ENCODE results near the gene TRIM68.

Gene TRIM68

DNA sequence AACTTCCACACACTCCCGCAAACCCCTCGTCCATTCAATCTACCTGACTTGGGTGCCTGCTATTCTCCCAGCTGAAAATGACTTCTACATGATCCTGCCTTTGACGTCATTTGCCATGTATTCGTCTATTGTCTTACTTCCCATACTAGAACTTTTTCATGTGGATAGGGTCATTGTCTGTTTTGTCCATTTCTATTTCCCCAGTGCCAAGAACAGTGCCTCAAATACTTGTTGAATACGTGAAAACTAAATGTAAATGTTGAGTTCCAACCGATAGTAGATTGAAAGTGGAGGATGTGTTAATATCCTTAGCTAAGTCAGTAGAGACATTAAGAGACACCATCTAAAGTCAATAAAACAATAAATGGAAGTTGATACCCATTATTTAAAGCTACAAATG is 935 bp downstream of the TRIM68 start:
- in situ Hi-C loops (cut with MboI; ENCODE audit: low sequenced_read_pairs) = no loop called here

DNA sequence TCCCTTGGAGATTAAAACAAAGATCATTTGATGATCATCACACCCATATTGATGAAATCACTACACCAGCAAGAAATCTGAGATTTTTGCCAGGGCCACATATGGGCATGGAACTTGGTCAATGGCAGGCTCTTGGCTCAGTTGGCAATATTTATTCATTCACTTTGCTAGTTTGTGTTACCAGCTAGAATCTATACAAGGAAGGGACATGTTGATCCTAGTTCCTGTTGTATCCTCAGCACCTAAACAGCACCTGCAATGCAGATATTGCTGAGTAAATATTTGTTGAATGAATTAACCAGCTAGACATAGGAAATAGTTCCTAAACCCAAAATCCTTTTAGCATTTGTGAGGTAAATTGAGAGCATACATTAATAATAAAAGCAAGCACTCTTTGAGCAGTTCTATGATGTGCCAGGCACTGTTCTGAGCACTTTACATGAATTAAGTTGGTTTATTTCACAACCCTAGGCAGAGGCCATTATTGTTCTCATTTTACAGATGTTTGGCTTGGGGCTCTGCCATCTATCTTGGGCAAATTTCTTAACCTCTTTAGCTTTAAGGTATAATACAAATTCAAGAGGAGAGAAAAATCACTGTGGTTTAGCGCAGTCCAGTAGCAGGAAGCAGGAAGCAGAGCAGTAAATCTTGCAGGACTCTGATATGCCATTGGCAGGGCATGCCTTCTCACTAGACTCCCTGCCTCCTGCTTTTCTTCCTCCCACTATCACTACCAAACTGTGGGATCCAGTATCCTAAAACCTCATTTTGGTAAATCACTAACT is 1.6 kb downstream of the TRIM68 start:
- in situ Hi-C loops (cut with MboI; ENCODE audit: low sequenced_read_pairs) = no loop called here

DNA sequence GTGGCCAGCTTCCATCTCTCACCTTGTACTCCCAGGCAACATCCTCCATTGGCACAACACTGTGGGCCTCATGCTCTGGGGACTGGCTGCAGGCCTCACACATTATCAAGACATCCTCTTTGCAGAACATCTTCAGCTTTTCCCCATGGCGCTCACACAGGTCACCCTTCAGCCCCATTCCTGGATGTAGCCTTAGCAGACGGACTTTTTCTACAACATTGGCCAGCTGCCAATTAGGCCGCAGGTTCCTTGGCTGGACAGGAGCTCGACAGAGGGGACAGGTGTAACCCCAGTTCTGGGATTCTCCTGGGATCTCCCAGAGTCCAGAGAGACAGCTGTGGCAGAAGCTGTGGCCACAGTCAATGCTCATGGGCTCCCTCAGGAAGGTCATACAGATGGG is 3.0 kb downstream of the TRIM68 start:
- in situ Hi-C loops (cut with MboI; ENCODE audit: low sequenced_read_pairs) = no loop called here

DNA sequence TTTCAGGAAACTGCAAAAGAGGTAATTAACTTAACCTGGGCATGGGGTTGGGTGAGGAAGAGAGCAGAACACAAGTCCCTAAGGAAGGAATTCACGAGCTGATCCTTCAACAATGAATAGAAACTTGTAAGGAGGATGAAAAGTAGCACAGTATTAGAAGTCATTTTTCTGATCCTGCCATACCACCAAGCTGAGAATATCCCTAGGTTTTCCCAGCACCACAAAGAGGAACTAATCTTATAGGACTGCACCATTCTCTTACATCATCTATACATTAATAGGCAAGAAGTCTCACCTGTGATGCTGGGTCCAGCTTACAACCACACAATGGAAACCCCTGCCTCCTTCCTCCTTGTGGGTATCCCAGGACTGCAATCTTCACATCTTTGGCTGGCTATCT is 14.3 kb downstream of the TRIM68 start, which contains the start of gene OR52I1:
TSS of gene OR52I1 (plus strand) at position 301 of the 400 bp plus-strand sequence. CDS start at position 301, 0 bp downstream.
- in situ Hi-C loops (cut with MboI; ENCODE audit: low sequenced_read_pairs) = no loop called here

DNA sequence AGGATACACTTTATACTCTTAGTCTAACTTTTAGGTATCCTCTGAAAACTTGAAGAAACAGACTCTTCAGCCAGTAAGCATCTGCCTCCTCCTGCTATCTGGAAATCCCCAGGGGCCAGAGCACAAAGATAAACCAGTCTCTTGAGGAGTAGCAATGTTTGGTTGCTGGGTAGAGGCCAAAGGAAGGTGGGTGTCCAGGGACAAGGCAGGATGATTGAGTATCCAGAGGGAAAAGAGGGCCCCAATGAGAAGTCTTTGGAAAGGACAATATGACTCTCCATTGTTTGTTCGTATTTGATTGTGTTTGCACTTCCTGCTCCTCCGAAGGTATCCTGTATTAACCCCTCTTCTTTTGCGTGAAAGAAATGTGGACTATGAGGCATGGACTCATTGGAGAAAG is 19.0 kb downstream of the TRIM68 start:
- in situ Hi-C loops (cut with MboI; ENCODE audit: low sequenced_read_pairs) = no loop called here

DNA sequence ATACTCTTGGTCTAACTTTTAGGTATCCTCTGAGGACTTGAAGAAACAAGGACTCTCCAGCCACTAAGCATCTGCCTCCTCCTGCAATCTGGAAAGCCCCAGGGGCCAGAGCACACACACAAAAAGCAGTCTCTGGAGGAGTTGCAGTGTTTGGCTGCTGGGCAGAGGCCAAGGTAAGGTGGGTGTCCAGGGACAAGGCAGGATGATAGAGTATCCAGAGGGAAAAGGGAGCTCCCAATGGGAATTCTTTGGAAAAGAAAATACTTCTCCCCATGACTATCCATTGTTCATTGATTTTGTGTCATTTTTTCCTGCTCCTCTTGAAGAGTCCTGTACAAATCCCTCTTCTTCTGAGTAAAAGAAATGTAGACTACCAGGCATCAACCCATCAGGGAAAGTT is 26.6 kb downstream of the TRIM68 start, which contains the start of gene OR52I2:
TSS of gene OR52I2 (plus strand) at position 301 of the 400 bp plus-strand sequence.
- in situ Hi-C loops (cut with MboI; ENCODE audit: low sequenced_read_pairs) = no loop called here

DNA sequence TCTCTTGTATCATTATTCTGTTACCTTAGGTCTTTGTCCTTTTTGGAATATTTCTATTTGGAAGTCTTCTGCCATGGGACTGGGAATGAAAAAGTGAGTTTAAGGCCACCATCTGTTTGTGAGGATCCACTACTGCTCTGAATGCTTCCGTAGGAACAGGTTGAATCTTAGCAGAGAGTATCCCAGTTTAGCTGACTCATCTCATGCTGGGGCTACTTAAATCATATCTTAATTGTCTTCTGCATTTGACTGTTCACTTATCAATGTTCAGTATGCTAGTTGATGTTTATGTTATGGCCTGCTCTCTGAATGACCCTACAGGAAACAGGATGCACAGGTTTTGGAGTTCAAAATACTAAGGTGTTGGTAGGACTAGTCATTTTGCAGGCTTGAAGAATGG is 27.9 kb downstream of the TRIM68 start:
- in situ Hi-C loops (cut with MboI; ENCODE audit: low sequenced_read_pairs) = no loop called here

DNA sequence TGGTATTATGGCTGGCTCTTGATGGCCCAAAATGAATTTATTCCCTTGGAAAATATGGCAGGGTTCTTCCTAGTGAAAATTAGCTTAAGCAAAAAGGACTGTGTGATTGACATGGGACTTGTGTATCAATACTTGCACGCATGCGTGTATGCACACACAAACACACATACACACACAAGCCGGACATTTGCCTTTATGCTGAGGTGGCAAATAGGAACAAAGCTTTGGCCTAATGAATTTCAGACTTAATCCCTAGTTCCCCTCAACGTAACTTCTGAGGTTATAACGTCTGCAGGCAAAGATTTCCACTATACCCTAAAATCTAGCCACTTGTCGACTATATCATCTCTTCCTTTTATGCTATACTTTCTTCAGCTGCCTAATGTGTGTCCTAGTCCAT is 29.4 kb downstream of the TRIM68 start:
- in situ Hi-C loops (cut with MboI; ENCODE audit: low sequenced_read_pairs) = no loop called here

DNA sequence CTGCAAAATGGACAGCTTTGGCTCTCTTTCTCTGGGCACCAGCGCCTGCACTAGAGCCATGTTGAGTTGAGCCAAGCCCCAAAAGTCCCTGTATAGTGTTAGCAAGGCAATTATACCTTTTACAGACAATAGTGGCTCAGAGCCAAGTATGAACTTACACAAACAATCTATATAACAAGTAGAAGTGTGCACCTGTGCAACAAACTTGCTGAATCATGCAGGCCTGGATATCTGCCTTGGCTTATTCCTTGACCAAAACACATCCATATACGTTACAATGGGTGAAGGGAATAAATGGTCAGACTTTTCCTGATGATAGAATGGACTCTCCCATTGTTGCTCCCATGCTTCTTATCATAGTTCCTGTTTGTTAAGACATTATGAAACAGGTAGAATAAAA is 30.3 kb downstream of the TRIM68 start:
- in situ Hi-C loops (cut with MboI; ENCODE audit: low sequenced_read_pairs) = no loop called here

DNA sequence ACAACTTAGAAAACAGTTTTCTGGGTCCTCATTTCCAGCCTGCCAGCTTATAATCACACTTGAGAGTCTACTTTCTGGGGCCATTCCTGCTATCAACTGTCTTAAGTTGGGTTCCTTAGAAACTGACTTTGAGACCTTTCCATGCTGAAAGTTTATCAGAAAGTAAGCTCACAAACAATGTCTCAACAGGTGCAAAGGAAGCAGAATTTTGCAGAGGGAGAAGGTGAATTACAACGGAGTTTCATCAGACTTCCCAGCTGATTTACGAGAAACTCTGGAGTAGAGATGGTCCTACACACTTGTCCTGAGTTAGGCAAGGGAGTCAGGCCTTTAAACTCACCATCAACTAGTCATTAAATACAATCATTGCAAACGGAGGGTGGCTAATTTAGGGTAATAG is 31.2 kb downstream of the TRIM68 start:
- in situ Hi-C loops (cut with MboI; ENCODE audit: low sequenced_read_pairs) = no loop called here

DNA sequence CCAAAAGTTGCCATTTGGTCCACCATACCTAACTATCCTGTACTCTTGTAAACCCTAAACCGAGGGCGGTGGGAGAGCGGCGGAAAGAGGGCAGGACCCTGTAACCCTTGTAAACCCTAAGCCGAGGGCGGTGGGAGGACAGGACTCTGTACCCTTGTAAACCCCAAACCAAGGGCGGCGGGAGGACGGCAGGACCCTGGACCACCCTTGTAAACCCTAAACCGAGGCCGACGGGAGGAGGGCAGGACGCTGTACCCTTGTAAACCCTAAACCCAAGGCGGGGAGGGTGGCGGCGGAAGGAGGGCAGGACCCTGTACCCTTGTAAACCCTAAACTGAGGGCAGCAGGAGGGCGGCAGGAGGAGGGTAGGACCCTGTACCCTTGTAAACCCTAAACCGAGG is 39.0 kb downstream of the TRIM68 start:
- in situ Hi-C loops (cut with MboI; ENCODE audit: low sequenced_read_pairs) = no loop called here

DNA sequence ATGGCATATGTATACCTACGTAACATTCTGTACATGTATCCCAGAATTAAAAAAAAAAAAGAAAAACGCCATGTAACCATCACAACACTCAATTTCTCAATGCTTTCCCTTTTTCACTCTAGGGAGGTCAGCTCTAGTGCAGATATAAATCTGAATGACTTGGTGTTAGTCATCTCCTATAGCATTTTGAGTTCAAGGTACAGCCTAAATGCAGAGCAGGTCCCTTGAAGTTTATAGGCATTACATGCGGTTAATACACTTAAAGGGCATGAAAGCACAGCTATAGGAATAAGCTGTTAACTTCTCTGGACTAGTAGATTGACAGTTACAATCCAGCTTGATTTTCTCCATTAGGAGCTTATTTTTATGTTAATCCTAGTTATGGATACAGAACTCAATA is 42.7 kb downstream of the TRIM68 start:
- in situ Hi-C loops (cut with MboI; ENCODE audit: low sequenced_read_pairs) = no loop called here

DNA sequence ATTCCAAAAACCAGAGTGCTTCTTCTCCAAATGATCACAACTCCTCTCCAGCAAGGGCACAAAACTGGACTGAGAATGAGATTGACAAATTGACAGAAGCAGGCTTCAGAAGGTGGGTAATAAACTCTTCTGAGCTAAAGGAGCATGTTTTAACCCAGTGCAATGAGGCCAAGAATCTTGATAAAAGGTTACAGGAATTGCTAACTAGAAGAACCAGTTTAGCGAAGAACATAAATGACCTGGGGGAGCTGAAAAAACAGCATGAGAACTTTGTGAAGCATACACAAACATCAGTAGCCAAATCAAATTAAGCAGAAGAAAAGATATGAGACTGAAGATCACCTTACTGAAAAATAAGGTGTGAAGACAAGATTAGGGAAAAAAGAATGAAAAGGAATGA is 47.6 kb downstream of the TRIM68 start:
- in situ Hi-C loops (cut with MboI; ENCODE audit: low sequenced_read_pairs) = no loop called here

DNA sequence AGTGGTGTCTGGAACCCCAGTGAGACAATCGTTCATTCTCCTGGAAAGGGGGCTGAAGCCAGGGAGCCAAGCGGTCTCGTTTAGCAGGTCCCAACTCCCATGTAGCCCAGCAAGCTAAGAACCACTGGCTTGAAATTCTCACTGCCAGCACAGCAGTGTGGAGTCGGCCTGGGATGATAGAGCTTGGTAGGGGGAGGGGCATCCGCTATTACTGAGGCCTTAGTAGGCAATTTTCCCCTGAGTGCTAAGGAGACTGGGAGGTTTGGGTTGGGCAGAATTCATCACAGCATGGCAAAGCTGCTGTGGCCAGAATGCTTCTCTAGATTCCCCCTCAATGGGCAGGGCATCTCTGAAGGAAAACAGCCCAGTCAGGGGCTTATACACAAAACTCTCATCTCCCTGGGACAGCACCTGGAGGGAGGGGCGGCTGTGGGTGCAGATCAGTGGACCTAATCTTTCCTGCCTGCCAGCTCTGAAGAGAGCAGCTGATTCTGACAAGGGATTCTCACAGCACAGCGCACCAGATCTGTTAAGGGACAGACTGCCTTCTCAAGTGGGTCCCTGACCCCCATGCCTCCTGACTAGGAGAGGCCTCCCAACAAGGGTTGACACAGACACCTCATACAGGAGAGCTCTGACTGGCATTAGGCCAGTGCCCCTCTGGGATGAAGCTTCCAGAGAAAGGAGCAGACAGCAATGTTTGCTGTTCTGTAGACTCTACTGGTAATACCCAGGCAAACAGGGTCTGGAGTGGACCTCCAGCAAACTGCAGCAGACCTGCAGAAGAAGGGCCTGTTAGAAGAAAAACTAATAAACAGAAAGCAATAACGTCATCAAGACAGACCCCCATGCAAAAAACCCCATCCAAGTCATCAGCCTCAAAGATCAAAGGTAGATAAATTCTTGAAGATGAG is 48.2 kb downstream of the TRIM68 start:
- in situ Hi-C loops (cut with MboI; ENCODE audit: low sequenced_read_pairs) = loop anchor here (10.0 kb wide), 1 partner anchor 375 kb away; no protein-coding TSS in a partner anchor

DNA sequence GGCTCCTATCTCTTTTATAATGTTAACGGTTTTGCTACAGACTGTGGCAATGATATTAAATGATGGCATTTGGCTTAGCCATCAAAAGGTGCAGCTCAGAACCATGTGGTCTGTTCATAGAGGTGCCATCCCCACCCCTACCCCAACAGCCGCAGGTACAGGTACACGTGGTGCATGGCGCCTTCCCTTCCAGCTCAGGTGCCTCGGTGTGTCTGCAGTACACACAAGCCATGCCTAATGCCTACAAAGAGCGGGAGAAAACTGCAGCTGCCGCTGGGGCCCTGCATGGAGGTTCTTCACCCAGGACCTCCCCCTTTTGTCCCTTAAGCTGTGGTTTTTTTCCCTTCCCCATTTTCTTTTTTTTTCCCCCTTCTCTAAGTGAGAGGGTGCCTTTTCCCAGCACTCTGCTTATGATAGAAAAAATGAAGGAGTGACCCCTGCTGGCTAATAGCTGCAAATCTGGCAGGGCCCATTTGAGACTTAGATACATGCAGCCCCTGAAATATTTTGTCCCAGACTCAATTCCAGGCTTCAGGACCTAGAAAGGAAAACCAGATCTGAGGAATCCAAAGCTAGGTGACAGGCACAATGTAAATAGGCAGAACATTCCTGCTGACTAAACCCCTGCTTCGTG is 56.6 kb downstream of the TRIM68 start:
- in situ Hi-C loops (cut with MboI; ENCODE audit: low sequenced_read_pairs) = loop anchor here (10.0 kb wide), 1 partner anchor 367 kb away; no protein-coding TSS in a partner anchor
